Measurements from ENCODE around the gene RARRES2.
"Not testable (repeated sequence)": the region's sequence is repeated elsewhere in the genome, so short reads cannot be mapped to it uniquely, and the experiment has no call there.

RARRES2 gene

DNA sequence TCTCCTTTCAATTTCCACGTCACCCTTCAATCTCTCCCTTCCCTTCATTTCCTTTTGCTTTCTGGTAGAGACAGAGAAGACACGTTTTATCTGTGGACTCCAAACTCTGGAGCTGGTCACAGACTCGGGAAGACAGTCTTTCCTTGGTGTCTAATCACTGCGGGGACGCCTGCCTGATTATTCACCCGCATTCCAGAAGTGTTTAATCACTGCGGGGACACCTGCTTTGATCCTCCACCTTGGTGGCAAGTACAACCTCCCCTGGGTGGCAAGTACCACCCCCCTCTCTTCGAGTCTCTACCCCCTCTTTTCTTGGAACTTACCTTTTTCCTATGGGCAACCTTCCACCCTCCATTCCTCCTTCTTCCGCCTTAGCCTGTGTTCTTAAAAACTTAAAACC, 33.5 kb downstream of the RARRES2 start:
- FAIRE-seq (no peak), DNase-seq (ENCODE audit: insufficient read length, low spot score) (no peak)
- TF ChIP-seq, protein P1, sequence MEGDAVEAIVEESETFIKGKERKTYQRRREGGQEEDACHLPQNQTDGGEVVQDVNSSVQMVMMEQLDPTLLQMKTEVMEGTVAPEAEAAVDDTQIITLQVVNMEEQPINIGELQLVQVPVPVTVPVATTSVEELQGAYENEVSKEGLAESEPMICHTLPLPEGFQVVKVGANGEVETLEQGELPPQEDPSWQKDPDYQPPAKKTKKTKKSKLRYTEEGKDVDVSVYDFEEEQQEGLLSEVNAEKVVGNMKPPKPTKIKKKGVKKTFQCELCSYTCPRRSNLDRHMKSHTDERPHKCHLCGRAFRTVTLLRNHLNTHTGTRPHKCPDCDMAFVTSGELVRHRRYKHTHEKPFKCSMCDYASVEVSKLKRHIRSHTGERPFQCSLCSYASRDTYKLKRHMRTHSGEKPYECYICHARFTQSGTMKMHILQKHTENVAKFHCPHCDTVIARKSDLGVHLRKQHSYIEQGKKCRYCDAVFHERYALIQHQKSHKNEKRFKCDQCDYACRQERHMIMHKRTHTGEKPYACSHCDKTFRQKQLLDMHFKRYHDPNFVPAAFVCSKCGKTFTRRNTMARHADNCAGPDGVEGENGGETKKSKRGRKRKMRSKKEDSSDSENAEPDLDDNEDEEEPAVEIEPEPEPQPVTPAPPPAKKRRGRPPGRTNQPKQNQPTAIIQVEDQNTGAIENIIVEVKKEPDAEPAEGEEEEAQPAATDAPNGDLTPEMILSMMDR (IDR thresholded peaks at IDR 0.05; ENCODE audit: insufficient read depth, missing control alignments): no peak

DNA sequence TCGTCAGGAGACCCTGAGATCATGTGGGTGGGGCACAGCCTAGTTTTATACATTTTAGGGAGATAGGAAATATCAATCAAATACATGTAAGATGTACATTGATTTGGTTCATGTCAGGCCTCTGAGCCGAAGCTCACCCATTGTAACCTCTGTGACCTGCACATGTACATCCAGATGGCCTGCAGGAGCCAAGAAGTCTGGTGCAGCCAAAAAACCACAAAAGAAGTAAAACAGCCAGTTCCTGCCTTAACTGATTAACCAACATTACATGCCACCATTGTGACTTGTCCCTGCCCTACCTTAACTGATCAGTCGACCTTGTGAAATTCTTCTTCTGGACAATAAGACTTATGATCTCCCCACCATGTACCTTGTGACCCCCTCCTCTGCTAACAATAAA, 34.3 kb downstream of the RARRES2 start:
- no peak for FAIRE-seq
- no peak for DNase-seq (ENCODE audit: insufficient read length, low spot score)
- TF ChIP-seq, protein P1 (IDR thresholded peaks at IDR 0.05; ENCODE audit: insufficient read depth, missing control alignments): no peak

DNA sequence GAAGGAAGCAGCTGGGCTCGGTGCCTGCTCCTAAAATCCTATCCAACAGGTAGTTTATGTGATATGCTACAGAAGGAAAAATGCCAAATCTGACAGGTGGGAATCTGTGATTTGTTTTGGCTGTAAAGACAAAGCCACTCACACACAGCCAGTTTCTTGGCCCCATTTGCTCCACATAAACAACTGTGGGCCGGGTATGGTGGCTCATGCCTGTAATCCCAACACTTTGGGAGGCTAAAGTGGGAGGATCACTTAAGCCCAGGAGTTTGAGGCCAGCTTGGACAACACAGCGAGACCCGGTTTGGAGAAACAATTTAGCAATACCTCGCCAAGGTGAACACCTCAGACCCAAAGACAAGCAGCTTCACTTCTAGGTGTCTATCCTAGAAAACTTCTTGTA, 35.1 kb downstream of the RARRES2 start:
- DNase-seq (ENCODE audit: insufficient read length, low spot score); FAIRE-seq: not testable (repeated sequence)

DNA sequence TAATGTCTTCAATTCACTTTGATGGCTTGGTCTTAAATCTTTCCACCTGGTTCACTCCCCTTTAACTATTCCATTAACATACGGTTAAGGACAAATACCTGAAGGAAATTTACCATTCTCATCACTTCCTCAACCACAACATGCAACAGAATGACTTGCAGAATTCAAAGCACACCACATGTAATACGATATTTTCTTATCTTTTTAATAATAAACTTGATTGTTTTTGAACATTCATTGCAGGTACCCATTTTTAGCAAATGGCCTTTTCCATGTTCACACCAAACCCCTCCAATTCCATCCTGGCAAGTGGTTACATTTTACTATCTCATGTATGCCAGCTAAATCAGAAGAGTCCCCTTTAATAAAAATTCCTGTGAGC, 35.5 kb downstream of the RARRES2 start:
- not testable (repeated sequence) for DNase-seq (ENCODE audit: insufficient read length, low spot score); FAIRE-seq

DNA sequence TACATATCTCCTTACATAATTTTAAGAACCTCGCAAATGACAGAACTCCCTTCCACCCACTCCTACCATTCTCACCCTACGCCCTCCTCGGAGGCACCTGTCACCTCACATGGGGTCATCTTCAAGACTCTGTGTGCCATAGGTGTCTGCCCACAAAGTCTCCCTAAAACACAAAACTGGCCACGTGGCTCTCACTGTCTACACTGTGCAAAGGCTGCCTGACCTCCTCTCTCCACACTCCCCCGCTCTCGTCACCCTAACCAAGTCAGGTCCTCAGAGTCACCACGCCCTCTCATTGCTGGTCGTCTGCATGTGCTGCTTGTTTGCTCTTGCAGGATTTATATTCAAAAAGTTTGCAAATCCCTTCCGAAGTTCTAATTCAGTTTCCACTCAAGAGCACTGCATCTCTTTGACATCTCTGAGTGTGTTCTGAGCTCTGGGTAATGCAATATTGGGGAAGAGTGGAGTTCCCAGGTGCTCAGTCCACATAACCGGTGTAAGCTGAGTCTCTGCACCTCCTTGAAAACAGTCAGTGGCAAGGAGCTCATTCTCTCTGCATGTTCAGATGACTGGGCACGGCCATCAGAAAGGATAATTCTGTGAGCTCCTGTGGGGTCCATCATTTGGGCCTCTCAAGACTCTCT, 36.0 kb downstream of the RARRES2 start:
- FAIRE-seq: not testable (repeated sequence)

DNA sequence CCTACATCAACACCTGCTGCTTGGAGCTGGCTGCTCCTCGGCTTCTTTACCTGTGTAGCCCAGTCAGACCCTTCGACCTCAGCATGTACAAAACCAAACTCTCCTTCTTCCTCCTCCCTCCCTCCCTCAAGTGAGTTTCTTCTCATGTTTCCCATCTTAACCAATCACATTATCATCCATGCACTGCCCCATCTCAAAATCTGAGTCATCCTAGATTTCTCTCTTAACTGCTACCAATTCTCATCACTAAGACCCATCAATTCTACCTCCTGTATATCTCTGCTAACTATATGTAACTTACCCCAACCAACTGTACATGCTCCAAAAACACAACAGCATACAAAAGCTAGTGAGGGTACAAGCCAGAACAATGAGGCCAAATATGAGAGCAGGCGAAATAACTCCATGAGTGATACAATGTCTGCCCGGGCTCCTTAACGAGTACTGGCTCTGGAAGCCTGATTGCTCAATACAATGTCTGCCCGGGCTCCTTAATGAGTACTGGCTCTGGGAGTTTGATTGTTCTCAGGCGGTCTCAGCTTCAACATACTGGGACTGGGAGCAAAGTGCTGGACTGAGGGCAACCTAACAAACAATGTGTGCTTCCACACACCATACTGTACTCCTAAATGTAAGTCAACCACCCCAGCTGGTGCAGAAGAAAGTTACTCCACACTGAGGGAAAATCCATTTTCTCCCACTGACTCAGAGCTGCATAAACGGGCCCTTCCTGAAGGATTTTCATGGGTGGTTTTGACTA, 36.8 kb downstream of the RARRES2 start:
- FAIRE-seq; DNase-seq (ENCODE audit: insufficient read length, low spot score): not testable (repeated sequence)

More for the DNA sequence above, 36.0 kb downstream of the RARRES2 start:
- DNase-seq (ENCODE audit: insufficient read length, low spot score): not testable (repeated sequence)

DNA sequence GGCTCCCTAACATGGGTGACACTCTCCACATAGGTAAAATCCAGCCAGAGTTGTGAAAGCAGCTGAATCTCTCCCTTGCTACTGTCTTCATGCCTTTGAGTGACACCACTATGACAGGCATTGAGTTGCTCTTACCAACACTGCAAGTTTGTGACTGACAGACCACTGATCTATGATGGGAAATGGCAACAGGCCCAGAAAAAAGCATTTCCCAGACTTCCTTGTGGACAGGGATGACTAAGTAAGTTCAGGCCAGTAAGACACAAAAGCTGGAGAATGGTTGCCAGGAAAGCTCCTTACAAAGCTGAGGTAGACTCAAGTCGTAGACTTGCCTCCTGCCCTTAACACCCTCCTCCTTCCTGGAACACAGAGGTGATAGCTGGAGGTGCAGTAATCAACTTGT, 38.5 kb downstream of the RARRES2 start:
- not testable (repeated sequence) for DNase-seq (ENCODE audit: insufficient read length, low spot score); FAIRE-seq

DNA sequence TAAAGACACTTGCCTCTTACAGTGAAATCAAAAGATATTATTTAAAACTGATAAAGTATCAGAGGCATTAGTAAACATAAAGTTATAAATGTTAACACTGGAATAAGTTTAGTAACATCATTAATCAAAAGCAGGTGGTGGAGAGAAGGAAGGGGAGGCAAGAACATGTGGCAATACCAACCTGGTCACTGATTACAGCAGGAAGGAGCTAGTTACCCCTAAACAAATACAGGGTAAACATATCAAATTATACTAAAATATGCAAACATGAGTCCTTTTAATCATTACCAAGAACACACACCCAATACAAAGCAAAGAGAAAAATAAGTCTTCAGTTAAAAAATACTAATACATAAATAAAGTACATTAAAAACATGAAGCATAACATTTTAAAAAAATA, 43.5 kb downstream of the RARRES2 start:
- not testable (repeated sequence) for FAIRE-seq; DNase-seq (ENCODE audit: insufficient read length, low spot score)

DNA sequence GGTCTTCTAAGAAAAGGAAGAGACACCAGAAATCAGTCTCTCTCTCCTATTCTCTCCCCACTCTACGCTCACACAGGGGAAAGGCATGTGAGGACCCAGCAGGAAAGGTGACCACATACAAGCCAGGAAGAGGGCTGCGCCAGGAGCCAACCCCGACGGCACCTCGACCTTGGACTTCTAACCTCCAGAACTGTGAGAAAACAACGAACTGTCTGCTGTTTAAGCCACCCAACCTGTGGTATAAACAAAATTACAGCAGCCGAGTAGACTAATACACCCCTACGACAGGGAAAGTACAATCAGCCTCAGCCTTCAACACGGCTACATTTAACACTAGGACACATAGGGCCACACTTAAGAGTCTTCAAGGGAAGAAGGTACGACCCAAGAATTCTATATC, 44.6 kb downstream of the RARRES2 start:
- DNase-seq (ENCODE audit: insufficient read length, low spot score); FAIRE-seq: not testable (repeated sequence)

DNA sequence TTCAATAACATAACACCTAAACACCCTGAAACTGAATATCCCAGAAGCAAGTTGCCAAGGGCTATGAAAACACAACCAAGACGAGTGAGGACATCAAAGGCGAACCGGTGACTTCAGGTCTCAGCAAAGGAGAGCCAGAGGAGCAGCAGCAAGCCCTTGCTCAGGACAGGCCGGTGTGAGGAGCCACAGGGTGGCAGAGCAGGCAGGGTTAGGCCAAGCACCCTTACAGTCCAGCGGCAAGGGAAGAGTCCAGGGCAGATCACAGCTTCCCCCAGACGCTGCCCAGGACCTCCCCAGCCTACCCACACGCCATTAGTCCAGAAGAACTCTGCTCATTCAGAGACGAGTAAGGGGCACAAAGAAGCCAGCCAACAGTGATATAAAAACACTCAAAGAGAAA, 45.8 kb downstream of the RARRES2 start:
- not testable (repeated sequence) for FAIRE-seq; DNase-seq (ENCODE audit: insufficient read length, low spot score)

DNA sequence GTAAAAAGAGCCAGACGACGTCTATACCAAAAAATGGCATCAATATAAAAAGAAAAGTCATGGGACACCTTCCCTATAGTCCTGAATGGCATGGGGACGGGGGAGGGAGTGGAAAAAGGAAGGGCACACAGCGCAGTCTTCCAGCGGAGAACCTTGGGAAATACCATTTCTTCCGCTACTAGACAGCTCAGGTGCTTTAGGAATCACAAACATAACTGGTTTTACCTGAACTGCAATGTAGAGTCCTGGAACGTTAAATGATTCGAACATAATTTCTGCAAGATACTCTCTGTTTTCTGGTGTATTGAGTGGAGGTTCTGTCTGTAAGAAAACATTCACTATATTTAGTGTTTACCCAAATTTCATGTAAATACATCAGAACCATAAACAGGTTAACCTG, 46.4 kb downstream of the RARRES2 start:
- not testable (repeated sequence) for FAIRE-seq; DNase-seq (ENCODE audit: insufficient read length, low spot score)

DNA sequence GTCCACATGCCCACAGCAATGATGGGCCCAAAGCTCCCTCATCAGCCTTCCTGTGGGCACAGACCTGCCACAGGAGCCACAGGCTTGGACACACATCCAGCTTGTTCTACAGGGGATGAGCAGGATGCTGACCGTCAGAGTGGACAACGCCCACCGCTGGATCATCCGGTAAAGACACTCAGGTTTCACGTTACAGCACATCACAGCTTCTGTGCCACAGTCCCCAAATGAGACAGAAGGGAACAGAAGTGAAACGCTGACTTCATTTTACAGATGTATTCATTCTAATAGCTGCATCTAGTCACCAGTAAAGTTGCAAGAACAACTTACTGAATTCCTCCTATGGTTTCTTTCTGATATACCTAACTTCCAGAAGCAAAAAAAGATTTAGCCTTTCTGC, 51.1 kb downstream of the RARRES2 start:
- FAIRE-seq; DNase-seq (ENCODE audit: insufficient read length, low spot score): not testable (repeated sequence)

DNA sequence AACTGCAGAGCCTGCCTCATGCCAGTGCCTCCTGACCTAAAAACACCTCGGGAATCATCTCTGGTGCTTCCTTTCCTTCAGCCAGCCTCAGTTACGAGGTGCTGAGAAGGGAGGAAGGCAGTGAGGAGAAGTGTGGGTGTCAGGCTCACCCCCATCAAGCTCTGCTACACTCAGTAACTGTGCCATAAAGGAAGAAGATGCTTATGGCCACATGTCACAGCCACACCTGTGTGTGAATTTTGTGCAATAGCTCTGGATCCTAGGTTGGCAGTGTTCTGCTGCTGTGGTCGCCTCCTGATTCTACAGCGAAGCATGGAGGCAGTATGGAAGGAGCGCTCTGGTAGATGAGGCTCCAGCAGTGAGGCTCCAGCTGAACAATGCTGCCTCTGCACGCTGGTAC, 52.6 kb downstream of the RARRES2 start:
- not testable (repeated sequence) for DNase-seq (ENCODE audit: insufficient read length, low spot score); FAIRE-seq

Measured in D721Med (cell line).